B cell (primary cell): ENCODE data around the gene NRG2.

Experiments
- EZH2 ChIP-seq: IDR thresholded peaks from 2 replicates; pipeline ENCODE4 v1.6.1; 2012; ENCODE audit warnings: borderline replicate concordance, low read depth, mild to moderate bottlenecking, moderate library complexity, low read length; ENCODE audit not compliant: insufficient read depth, poor library complexity, severe bottlenecking
- TF ChIP-seq, protein P1 (sequence below): fragments of 200-600 bp; IDR thresholded peaks from one replicate; pipeline ENCODE4 v1.8.0; 2022; ENCODE audit warnings: antibody characterized with exemption, mild to moderate bottlenecking

DNA sequence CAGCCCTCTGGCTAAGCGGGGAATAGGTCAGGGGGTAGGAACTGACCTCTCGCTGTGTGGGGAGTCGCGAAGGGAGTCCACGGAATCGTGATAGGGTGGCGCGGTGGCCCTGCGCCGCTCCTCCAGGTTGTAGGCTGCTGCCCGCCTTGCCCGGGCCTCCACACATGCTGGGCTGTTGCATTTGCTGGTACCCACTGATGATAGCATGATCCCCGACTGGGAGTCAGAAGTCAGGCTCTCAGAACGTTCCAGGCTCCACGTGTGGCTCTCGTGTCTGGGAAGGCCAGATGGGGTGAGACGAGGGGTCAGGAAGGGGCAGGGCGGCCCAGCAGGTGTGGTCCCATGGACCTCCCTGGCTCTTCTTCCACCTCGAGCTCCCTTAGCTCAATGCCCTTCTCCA is 191.5 kb downstream of the NRG2 start:
- TF ChIP-seq, protein P1, sequence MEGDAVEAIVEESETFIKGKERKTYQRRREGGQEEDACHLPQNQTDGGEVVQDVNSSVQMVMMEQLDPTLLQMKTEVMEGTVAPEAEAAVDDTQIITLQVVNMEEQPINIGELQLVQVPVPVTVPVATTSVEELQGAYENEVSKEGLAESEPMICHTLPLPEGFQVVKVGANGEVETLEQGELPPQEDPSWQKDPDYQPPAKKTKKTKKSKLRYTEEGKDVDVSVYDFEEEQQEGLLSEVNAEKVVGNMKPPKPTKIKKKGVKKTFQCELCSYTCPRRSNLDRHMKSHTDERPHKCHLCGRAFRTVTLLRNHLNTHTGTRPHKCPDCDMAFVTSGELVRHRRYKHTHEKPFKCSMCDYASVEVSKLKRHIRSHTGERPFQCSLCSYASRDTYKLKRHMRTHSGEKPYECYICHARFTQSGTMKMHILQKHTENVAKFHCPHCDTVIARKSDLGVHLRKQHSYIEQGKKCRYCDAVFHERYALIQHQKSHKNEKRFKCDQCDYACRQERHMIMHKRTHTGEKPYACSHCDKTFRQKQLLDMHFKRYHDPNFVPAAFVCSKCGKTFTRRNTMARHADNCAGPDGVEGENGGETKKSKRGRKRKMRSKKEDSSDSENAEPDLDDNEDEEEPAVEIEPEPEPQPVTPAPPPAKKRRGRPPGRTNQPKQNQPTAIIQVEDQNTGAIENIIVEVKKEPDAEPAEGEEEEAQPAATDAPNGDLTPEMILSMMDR: no peak
- no peak for TF ChIP-seq EZH2
